ENCODE measurements around the gene OTUB2.
A peak's percentile ranks its signal among the peaks of the same experiment; 100 is the strongest.
"Not testable (repeated sequence)": the region's sequence is repeated elsewhere in the genome, so short reads cannot be mapped to it uniquely, and the experiment has no call there.

Gene OTUB2

DNA sequence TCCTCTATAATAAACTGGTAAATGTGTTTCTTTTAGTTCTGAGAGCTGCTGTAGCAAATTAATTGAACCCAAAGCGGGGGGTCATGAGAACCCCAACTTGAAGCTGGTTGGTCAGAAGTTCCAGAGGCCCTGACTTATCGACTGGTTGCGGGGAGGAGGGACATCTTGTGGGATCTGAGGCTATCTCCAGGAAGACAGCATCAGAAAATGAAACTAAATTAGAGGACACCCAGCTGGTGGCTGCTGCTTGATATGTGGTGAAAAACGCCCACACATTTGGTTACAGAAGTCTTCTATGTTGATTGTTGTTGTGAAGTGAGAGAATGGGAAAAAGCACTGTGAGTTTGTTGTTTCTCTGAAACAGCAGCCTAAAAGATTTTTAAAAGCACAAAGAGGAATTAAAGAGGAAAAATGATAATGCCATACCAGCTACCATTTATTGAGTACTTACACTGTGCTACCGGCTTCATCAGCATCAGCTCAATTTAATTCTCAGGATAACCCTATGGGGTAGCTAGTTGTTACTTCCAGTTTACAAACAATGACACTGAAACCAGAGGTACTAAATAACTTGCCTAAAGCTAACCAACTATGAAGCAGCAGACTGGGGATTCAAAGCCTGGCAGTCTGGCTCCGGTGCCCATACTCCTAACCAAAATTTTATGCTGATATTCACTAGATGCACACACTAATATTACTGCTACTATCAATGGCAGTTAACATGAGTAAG is 30.6 kb downstream of the OTUB2 start:
- no peak for DNase-seq (ENCODE audit: low spot score)

DNA sequence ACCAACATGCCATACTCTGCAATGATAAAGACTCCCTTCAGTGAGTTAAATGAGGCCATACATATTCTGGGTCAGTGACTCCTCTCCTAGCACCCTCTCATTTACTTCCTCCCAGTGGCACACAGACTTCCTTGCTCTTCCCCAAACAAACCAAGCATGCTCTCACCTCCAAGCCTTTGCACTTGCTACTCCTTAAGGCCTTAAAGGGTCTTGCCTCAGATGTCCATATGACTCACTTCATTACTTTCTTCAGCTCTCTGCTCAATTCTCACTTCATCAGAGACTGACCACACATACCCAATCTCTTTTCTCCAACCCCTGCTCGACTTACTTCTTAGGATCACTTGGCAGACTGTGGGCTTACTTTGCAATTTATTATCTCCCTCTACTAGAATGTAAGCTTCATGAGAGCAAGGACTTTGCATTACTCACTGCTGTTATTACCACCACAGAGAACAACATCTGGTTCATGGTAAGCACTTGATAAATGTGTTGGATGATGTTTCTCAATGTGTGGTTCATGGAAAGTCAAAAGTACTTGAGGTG is 32.1 kb downstream of the OTUB2 start:
- no peak for DNase-seq (ENCODE audit: low spot score)

DNA sequence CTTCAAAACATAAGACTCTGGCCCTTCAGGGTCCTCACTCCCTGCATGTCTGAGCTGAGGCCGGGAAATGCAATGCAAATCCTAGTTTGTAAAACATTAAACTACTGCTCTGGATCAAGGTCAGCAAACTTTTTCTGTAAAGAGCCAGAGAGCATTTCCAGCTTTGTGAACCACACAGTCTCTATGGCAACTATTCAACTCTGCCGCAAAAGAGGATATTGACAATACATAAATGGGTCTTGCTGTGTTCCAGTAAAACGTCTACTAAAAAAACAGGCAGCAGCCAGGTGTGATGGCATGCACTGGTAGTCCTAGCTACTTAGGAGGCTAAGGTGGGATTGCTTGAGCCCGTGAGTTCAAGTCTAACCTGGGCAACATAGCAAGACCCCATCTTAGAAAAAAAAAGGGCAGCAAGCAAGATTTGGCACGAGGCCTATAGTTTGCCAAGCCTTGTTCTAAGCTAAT is 32.6 kb downstream of the OTUB2 start:
- no peak for DNase-seq (ENCODE audit: low spot score)

DNA sequence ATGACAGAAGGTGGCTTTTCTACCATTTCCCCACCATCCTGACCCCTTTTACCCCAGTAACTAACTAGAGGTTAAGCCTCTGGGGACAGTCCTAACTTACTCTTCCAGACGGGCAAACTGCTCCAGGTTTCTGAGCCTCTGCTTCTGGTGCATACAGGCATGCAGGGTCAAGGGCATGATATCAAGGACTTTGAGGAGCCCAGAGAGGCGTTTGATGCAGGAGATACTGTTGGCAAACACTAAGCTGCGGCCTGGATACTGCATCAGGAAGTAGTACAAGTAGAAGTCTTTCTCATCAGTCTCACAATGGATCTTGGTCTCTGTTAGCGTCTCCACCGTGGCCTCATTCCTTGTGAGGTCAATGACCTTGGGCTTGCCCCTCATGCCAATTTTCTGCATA is 33.9 kb downstream of the OTUB2 start:
- no peak for DNase-seq (ENCODE audit: low spot score)

DNA sequence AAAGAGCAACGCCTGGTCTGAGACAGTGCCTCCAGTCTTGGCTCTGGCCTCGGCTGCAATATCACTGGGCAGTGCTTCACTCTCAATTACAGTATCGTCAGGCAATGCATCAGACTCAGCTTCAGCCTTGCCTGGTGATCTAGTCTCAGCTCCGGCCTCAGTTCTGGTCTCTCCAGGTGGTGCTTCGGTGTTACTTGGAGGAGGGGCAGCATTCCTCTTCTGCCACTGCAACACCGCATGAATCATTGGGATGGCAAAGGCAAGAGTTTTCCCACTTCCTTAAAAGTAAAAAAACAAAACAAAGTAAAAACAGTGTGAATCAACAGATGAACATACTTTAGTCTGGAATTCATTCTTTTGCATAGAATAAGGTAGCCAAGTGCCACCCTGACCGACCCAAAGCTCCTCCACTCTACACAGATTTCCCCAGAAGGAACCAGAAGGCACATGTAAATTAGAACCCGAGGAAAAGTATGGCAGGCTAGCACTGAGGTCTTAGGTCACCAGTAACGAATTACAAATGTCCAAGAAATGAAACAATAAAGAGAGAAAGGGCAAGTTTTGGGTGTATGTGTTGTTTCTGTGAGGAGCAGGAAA is 36.3 kb downstream of the OTUB2 start:
- no peak for DNase-seq (ENCODE audit: low spot score)

DNA sequence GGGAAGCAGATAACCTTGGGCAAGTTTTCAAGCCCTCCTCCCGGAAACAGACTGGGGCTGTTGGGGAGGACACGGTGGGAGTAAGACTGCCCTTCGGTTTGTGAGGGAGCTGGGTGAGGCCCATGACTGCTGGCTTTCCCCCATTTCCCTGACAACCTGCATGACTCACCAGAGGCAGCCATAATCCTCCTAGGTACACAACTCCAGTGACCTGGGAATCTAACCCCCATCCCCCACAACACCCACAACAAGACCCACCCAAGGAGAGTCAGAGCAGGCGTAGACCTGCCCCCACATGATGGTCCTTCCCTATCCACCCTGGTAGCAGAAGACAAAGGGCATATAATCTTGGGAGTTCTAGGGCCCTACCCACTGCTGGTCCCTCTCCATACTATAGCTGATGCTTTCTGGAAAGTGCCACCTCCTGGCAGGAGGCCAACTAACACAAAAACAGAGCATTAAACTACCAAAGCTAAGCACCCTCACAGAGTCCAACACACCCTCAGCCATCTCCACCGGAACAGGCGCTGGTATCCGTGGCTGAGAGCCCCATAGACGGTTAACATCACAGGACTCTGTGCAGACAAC is 40.0 kb downstream of the OTUB2 start:
- DNase-seq (ENCODE audit: low spot score) = peak; percentile 58

DNA sequence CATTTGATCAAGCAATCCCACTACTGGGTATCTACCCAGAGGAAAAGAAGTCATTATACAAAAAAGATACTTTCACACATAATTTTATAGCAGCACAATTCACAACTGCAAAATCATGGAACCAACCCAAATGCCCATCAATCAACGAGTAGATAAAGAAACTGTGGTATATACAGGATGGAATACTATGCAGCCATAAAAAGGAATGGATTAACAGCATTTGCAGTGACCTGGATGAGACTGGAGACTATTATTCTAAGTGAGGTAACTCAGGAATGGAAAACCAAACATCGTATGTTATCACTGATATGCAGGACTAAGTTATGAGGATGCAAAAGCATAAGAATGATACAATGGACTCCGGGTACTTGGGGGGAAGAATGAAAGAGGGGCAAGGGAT is 45.9 kb downstream of the OTUB2 start:
- not testable (repeated sequence) for DNase-seq (ENCODE audit: low spot score)

DNA sequence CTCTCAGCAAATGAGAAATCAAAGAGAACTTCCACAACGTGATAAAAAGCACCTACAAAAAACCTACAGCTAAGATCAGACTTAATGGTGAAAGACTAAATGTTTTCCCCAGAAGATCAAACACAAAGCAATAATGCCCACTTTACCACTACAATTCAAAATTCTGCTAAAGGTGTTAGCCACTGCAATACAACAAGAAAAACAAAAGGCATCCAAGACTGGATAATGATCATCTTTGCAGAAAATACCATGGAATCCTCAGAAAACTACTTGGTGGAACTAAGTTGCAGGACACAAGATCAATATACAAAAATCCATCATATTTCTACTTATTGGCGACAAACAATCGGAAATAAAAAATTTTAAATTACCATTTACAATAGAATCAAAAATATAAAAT is 48.4 kb downstream of the OTUB2 start:
- DNase-seq (ENCODE audit: low spot score) = no peak

DNA sequence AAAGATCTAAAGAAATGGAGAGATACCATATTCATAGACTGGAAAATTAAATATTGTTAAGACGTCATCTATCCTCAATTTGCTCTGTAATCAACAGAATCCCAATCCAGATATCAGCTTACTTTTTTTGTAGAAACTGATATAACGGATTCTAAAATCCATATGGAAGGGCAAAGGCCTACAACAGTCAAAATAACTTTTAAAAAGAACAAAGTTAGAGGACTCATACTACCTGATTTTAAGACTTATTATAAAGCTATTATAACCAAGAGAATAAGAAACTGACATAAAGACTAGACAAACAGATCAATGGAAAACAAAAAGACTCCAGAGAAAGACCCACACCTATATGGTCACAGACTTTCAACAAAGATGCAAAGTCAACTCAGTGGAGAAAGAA is 48.9 kb downstream of the OTUB2 start:
- DNase-seq (ENCODE audit: low spot score) = no peak

DNA sequence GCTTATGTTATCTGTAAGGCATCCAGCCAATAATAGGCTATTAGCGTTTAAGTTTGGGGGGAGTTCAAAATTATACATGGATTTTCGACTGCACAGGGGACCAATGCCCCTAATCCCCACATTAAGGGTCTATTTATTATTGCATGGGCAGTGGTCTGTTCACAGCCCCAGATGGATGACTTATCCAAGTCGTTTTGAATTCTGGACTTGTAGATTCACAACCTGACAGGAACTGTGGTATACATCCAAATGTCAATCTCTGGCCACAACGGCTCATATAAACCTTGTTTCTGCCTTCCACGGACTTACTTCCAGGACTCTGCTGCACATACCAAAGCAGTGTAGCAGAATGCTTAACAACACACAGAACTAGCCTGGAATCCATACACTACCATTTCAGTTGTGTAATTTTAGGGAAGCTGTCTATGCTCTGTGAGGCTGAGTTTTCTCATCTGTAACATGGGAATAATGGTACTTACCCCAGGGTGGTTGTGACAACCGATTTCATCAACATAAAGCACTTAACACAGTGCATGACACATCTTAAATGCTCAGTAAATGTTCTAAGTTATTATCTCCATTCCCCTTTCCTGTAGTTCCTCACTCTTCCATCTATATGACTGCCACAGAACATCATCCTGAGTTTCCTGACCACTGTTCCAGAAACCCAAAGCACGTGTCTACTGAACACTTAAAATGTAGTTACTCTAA is 51.1 kb downstream of the OTUB2 start:
- no peak for DNase-seq (ENCODE audit: low spot score)

DNA sequence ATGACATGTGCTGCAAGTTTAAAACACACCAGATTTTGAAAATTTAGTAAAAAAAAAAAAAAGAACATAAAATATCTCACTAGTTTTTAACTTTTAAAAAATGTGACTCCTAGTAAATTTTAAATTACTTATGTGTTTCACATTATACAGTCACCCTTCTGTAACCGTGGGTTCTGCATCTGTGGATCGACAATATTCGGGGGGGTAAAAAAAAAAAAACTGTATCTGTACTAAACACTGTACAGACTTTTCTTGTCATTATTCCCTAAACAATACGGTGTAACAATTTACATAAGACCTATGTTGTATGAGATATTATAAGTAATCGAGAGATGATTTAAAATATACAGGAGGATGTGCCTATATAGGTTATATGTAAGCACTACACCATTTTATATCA is 51.7 kb downstream of the OTUB2 start:
- no peak for DNase-seq (ENCODE audit: low spot score)

DNA sequence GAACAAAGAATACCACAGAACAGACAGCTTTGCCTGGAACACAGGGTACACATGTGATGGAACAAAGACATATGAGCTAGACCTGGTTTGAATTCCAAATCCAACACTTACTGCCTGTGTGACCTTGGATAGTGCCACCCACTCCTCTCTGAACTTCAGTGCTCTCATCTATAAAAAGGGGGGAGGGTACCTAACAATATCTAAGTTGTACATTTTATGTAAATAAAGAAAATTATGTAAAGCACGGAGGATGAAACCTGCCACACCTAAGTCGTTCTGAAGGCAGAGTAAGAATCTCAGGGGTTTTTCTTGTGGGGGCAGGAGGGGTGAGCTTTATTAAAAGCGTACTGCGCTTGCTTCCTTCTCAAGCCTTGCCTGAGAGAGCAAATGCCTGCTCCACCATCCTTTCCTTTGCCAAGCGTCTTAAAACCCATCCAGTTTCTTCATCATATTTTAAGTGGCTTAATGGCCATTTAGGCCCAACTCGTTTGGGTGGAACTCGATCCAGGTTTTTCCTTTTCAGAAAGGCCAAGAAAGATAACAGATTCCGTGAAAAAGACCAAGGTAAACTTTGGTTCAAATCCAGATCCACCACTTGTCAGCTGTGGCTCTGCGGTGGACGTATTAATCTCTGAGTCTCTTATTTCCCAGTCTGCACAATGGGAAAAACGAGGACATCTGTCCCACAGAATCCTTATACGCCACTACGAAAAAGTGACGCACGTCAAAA is 53.9 kb downstream of the OTUB2 start:
- DNase-seq (ENCODE audit: low spot score) = no peak

DNA sequence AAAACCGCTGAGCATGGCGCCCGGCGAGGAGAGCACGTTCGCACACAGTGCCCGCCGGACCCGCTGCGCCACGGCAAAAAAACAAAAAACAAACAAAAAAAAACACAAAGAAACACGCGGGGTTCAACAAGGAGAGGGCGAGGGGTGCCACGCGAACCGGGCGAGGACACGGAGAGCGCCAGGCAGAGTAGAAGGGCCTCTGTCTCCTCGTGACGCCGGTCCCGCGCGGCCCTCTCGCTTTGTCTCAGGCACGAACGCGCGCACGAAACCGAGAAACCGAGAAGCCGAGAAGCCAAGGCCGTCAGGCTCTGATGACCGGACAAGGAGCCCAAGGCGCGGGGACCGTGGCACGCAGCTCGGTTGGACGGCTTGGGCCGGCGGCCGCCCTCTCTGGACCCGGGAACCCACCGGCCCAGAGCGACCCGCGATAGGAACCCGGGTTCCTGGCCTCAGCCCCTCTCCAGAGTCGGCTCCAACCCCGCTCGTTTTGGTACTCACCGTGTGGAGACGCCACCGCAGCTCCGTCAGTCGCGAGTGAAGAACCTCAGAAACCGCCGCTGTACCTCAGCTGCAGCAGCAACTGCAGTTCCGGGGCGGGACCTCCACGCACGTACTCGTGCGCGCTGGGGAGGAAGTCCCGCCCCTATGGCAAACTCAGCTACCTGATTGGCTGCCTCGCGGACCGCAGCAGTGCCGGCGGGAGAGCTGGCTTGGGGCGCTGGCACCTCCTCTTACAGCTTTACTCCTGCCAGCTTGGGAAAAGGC is 54.7 kb downstream of the OTUB2 start, which contains the start of the genes DDX24 and IFI27L1:
Gene DDX24, minus strand, starts transcription at position 582 of the 765 bp plus-strand sequence. CDS start 1,460 bp downstream, outside the sequence.
Gene IFI27L1, plus strand, starts transcription at position 690 of the 765 bp plus-strand sequence. CDS start 15,628 bp downstream, outside the sequence.
- peak; percentile 96 for DNase-seq (ENCODE audit: low spot score)

DNA sequence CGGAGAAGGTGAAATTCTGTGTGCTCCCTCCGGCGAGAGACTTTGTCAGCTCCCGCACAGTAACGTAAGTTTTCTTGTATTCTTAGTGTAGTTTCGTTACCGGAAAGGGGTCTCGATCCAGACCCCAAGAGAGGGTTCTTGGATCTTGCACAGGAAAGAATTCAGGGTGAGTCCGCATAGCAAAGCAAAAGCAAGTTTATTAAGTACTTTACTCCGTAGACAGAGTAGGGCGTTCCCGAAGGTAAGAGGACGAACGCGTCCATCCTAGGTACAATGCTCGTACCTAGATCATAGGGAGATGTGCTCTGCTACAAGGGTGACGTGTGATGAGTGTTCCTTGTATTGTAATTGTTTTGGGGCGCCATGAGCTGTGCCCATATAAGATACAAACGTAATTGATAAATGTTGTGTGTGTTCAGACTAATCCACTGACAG is 55.3 kb downstream of the OTUB2 start:
- no peak for DNase-seq (ENCODE audit: low spot score)

DNA sequence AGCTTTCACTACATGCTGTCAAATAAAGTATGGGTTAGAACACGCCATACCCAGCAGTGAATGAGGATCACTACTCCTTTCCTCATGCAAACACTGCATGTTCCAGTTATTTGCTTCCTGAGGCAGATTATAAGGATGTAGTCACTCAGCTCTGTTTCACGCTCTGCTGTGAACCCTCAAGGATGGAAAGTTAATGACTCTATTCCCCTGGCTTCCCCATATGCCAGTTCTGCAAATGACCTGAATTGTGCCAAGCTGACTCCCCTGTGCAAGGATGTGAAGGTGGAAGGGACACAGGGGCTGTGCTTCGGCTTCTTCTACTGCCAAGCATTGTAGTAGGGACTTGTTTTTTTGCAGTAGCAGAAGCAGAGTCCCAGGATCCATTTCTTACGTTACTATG is 61.8 kb downstream of the OTUB2 start:
- no peak for DNase-seq (ENCODE audit: low spot score)

DNA sequence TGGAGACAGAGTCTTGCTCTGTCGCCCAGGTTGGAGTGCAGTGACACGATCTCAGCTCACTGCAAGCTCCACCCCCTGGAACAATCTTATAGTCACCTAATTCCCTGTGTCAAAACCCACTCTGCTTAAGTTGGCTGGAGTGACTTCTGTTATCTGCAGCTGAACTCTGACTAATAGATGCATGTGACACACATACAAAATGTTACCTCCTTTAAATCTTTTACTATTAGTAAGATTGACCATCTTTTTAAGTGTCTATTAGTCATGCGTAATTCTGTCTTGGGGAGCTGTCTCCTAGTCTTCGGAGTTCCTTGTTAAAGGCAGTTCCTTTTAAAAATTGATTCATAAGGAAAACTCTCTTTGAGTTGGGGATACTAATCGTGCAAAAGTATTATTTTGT is 62.4 kb downstream of the OTUB2 start:
- DNase-seq (ENCODE audit: low spot score) = no peak

DNA sequence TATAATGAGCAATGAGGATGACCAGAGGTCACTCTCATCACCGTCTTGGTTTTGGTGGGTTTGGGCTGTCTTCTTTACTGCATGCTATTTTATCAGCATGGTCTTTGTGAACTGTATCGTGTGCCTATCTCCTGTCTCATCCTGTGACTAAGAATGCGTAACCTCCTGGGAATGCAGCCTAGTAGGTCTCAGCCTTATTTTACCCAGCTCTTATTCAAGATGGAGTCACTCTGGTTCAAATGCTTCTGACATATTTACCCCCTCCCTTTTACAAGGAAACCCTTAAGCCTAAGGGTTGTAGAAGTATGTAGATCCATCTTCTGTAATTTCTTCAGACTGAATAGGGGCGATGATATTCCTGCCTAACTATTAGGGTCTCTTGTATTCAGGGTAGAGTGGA is 63.3 kb downstream of the OTUB2 start:
- DNase-seq (ENCODE audit: low spot score) = no peak

DNA sequence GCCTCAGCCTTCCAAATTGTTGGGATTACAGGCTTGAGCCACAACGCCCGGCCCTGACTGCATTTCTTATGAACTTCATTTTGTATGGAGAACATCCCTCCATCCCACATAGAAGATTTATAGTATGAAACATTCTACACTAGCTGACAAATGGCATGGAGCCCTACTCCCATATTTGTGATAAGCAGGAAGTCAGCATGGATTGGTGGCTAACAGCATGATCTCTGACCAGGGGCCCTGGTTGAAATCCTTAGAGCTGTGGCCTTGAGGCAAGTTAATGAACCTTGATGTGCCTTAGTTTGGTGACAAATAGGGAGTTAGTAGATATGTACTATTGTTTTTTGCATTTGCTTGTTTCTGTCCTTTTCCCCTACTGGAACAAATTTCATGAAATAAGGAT is 67.3 kb downstream of the OTUB2 start:
- no peak for DNase-seq (ENCODE audit: low spot score)

DNA sequence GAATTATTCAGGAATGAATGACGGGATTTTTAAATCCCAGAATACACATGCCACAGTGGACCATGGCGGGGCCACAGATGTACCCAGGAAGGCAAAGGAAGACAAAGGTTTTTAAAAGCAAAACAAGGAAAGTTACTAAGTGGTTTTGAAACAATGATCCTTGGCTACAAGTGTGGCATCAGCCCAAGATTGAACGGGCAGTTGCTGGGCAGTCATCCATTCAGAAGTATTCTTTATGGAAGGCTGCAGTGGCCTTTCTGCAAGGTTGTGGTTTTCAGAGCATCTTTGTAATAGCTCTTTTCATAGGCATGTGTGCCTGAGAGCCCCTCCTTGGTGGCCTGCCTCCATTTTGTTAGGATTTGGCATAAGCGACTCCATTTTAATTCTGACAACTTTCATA is 71.0 kb downstream of the OTUB2 start:
- DNase-seq (ENCODE audit: low spot score) = no peak

Data from LoVo (cell line).